HG03457 (cell line): ENCODE results near the gene GNA15.
A peak's percentile ranks its signal among the peaks of the same experiment; 100 is the strongest.
"Not testable (repeated sequence)": the region's sequence is repeated elsewhere in the genome, so short reads cannot be mapped to it uniquely, and the experiment has no call there.

ENCODE experiments used
- ATAC-seq: cut with Tn5 transposase; IDR thresholded peaks from one replicate; pipeline ENCODE4 v1.9.1; 2021; ENCODE audit warnings: moderate number of reproducible peaks; ENCODE audit not compliant: unreplicated experiment

Gene GNA15

DNA sequence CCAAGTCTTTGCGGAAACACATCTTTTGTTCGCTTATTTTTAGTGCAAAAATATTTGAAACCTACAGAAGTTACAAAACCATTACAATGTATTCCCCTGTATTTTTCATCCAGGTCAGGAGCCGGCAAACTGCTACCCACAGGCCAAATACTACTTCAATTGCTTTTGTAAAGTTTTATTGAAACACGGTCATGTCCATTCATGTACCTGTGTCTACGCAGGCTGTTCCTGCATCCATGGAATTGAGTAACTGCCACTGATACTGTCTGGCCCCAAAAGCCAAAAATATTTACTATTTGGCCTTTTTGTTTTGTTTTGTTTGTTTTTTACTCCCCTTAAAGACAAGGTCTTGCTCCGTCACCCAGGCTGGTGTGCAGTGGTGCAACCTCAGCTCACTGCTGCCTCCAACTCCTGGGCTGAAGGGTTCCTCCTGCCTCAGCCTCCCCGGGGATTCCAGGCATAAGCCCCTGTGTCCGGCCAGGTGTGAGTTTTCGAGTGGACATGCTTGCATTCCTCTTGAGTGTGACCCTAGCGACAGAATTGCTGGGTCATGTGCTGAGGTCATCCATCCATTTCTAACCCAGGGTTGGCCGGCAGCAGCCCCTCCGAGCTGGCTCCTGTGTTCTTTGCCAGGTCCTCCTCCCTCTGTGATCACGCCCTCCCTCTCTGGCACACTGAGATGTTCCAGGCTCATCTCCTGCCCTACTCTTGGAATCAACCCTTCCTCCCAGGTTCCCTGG lies 31.9 kb downstream of the GNA15 start:
- ATAC-seq = no peak

- ATAC-seq = no peak
These were observed 36.2 kb downstream of the GNA15 start for GRCh38 chr19:3171894-3172672.

- not testable (repeated sequence) for ATAC-seq
These were observed 36.8 kb downstream of the GNA15 start for GRCh38 chr19:3172673-3173000.

DNA sequence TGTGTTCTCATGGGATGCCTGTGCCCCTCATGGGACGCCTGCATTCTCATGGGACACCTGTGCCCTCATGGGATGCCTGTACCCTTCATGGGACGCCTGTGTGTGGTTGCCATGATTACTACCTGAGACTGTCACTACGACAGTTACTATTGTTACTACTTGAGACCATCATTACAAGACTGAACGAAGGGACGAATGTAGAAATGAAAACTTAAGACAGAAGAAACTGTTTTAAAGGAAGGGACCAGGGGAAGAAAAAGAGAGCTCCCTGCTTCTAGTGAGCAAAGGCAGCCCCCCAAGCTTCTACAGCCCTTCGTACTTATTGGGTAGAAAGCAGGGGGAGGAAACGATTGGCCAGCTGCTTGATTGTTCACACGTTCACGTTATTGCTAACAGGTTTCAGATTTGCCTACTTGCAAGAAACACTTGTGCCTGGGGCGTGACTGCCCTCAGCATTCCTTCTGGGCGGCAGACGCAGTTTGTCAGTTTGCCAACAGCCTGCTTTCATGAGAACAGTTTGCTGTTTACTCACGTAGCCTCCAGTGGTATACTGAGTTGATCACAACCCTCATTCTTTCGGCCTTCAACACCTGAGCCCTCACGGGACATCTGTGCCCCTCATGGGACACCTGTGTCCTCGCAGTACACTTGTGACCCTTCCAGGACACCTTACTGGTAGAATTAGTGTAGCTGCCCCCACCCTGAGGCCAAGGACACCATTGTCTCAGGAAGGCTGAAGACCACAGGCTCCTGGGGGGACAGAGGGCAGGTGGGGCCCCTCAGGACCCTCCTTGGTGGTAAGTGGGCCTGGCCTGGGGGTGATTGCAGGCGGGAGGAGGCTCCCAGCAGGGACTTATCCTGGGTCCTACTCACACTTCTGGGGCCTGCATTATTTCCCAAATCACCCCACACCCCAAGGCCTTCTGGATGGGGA lies 40.2 kb downstream of the GNA15 start:
- no peak for ATAC-seq

GRCh38 chr19:3176715-3177501 lies 41.1 kb downstream of the GNA15 start:
- ATAC-seq = no peak

DNA sequence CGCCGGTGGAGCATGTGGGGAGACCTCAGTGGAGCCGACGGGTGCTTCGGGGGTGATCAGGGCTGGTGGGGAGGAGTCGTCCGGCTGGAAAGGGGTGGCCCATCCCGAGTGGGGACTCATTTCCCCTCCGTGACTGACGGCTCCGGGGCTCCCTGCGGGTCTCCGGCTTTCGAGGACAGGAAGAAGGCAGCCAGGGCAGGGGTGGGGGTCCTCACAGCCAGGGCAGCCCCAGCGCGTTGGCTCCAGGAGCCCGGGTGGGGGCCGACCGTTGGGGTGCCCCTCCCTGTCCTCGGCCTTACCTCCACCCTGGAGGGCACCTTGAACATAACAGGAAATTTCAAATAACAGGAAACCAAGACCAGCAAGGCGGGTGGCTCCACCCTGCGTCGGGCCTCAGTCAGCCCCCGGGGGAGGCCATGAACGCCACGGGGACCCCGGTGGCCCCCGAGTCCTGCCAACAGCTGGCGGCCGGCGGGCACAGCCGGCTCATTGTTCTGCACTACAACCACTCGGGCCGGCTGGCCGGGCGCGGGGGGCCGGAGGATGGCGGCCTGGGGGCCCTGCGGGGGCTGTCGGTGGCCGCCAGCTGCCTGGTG lies 42.6 kb downstream of the GNA15 start, which contains the start of gene S1PR4:
S1PR4 (plus strand) TSS at position 393 of the 596 bp plus-strand sequence; CDS start at position 417, 24 bp downstream.
- no peak for ATAC-seq

GRCh38 chr19:3178973-3179738 lies 43.3 kb downstream of the GNA15 start:
- ATAC-seq = no peak

DNA sequence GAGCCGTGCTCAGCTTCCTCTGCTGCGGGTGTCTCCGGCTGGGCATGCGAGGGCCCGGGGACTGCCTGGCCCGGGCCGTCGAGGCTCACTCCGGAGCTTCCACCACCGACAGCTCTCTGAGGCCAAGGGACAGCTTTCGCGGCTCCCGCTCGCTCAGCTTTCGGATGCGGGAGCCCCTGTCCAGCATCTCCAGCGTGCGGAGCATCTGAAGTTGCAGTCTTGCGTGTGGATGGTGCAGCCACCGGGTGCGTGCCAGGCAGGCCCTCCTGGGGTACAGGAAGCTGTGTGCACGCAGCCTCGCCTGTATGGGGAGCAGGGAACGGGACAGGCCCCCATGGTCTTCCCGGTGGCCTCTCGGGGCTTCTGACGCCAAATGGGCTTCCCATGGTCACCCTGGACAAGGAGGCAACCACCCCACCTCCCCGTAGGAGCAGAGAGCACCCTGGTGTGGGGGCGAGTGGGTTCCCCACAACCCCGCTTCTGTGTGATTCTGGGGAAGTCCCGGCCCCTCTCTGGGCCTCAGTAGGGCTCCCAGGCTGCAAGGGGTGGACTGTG lies 44.0 kb downstream of the GNA15 start:
- no peak for ATAC-seq

GRCh38 chr19:3183721-3184641 lies 48.1 kb downstream of the GNA15 start:
- no peak for ATAC-seq

- ATAC-seq = peak; percentile 23
These were observed 49.1 kb downstream of the GNA15 start for GRCh38 chr19:3184847-3185460.

DNA sequence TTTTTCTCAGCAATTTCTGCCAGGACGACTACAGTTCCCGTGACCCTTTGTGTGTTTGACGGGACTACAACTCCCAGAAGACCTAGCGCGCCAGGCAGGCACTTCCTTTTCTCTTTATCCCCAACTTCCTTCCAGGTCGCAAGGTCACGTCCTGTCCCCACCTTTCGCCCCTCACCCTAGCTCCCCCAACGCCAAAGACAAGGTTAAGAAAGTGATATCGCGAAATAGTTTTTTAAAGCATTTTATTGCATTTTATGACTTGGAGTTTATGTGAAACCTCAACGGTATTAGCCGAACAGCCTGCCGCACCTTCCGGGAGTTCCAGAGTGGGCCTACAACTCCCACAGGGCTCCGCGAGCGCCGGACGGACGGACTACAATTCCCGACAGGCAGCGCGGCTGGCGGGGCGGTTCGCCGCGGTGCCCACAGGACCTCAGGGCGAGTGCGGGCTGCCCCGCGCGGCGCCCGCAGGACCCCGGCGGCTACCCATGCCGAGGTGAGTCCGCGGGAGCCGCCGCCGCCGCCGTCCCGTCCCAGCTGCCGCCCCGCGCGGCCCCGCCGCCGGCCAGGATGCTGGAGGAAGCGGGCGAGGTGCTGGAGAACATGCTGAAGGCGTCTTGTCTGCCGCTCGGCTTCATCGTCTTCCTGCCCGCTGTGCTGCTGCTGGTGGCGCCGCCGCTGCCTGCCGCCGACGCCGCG lies 49.8 kb downstream of the GNA15 start, which contains the start of gene NCLN:
NCLN (plus strand) TSS at position 470 of the 699 bp plus-strand sequence; CDS start at position 571, 101 bp downstream.
- ATAC-seq = peak; percentile 57

- ATAC-seq = peak; percentile 5
These were observed 50.4 kb downstream of the GNA15 start for GRCh38 chr19:3186160-3186688.

DNA sequence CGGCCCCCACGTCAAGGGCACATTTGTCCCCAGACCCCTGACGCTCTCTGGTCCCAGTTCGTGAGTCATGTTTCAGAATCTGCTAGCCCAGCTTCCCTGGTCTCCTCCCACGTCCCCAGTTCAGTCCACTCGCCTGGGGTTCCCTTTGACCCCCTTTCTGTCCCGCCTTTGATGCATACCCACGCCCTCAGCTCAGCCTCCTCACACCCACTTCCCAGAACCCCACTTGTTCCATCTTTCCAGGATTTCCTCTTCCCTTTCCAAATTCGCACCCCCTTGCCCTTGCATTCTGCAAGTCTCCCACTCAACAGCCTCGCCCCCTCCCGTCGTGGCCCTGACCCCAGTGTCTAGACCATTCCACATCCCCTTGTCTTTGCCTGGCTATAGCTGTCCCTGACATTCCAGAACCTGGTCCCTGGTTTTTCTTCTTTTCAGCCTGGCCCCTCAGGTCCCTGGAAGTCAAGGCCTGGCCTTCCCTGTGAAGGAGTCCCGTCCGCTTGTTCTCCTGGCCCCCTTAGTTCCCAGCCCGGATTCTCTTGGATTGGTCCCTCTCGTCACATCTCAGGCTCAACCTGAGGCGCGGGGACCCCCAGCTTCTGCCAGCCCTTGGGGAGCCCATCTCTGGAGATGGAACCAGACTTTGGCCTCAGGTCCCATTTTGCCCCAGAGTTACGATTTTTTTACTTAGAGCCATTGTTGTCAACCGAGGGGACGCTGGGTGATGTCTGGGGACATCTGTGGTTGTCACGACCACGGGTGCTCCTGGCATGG lies 51.2 kb downstream of the GNA15 start:
- no peak for ATAC-seq

DNA sequence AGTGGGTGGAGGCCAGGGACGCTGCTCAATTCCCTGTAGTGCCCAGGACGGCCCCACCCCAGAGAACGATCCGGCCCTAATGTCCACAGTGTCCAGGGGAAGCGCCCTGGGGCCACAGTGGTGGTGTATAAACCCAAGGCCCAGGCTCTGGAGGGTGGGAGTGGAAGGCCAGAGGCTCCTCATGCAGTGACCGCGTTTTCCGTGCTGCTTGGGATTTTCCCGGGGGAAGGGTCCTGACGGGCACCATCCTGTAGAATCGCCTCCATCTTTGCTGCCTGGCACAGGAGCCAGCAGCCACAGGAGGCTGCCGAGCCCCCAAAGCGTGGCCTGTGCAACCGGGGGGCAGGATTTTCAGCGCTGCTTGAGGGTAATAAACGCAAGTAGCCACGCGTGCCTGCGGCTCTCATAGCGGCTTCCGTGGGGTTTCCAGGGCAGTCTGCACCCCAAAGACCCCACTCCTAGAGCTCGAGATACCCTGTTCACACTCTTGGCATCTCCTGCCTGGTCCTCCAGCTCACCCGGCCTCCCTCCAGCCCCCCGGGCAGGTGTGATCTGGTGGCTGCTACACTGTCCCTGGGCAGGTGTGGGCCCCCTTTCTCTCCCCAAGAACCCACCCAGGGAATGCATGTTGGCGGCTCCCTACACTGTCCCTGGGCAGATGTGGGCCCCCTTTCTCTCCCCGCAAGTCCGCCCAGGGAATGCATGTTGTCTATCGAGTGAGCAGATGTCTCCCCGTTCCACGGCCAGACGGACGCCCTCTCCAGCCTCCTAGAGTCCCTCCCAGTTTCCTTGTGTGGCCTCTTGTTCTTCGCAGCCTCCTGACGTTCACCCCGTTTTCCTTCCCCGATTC lies 52.1 kb downstream of the GNA15 start:
- no peak for ATAC-seq
